ENCODE results near the gene GCHFR.

DNA sequence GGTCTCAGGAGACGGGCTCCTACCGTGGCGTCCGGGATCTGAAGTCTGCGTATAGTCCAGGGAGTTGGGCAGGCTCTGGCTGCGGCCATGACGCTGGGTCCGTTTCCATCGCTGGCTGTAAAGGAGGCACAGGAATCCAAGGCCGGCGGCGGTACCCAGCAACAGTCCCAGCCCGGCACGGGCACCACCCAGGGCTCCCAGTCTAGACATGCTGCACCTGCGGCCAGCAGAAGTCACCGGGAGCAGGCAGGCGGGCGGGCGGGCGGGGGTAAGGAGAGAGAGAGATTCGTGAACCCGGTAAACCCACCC, 9.3 kb upstream of the GCHFR start:
- TF ChIP-seq, protein P1, sequence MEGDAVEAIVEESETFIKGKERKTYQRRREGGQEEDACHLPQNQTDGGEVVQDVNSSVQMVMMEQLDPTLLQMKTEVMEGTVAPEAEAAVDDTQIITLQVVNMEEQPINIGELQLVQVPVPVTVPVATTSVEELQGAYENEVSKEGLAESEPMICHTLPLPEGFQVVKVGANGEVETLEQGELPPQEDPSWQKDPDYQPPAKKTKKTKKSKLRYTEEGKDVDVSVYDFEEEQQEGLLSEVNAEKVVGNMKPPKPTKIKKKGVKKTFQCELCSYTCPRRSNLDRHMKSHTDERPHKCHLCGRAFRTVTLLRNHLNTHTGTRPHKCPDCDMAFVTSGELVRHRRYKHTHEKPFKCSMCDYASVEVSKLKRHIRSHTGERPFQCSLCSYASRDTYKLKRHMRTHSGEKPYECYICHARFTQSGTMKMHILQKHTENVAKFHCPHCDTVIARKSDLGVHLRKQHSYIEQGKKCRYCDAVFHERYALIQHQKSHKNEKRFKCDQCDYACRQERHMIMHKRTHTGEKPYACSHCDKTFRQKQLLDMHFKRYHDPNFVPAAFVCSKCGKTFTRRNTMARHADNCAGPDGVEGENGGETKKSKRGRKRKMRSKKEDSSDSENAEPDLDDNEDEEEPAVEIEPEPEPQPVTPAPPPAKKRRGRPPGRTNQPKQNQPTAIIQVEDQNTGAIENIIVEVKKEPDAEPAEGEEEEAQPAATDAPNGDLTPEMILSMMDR (IDR thresholded peaks at IDR 0.05): no peak
- no peak for TF ChIP-seq POLR2A (IDR thresholded peaks at IDR 0.05)
